HL-60 (cell line): ENCODE data around the gene FIGNL2.

Experiments used
- DNase-seq, 2 experiments: peaks; one replicate each; pipeline ENCODE4 v3.0.0-alpha.2; 2010 to 2020; ENCODE audit warnings: low read depth in 1 of 2, low spot score in 1 of 2
- H3K27ac ChIP-seq: fragments of 250-450 bp; sonication (Bioruptor Pico); replicated peaks from 2 replicates; pipeline ENCODE4 v1.5.1; 2020; ENCODE audit warnings: mild to moderate bottlenecking, moderate library complexity
- H3K27me3 ChIP-seq: fragments of 250-450 bp; sonication (Bioruptor Pico); 2 replicates; pipeline ENCODE4 v1.5.1; 2021; ENCODE audit warnings: mild to moderate bottlenecking, moderate library complexity; ENCODE audit not compliant: insufficient read depth, poor library complexity, severe bottlenecking
- H3K4me3 ChIP-seq: replicated peaks from 2 replicates; pipeline ENCODE4 v1.5.1; 2011; ENCODE audit warnings: mild to moderate bottlenecking, control low read depth, low read length; ENCODE audit not compliant: insufficient read depth
- GABPA ChIP-seq: IDR thresholded peaks from 2 replicates; pipeline ENCODE4 v1.6.1; 2012; ENCODE audit warnings: low read depth
- POLR2AphosphoS5 ChIP-seq: IDR thresholded peaks from 2 replicates; pipeline ENCODE4 v1.6.1; 2012; ENCODE audit warnings: low read depth
- SPI1 ChIP-seq: IDR thresholded peaks from 2 replicates; pipeline ENCODE4 v1.6.1; 2012; ENCODE audit warnings: low read depth, mild to moderate bottlenecking, borderline replicate concordance
- TF ChIP-seq, protein P1 (sequence below): IDR thresholded peaks from one replicate; pipeline ENCODE4 v1.5.1; 2011; ENCODE audit warnings: low read length, control low read depth, inconsistent platforms; ENCODE audit not compliant: insufficient read depth
- TF ChIP-seq, protein P2 (sequence below): IDR thresholded peaks from 2 replicates; pipeline ENCODE4 v1.6.1; 2012; ENCODE audit warnings: low read depth; ENCODE audit not compliant: insufficient replicate concordance

Gene FIGNL2

DNA sequence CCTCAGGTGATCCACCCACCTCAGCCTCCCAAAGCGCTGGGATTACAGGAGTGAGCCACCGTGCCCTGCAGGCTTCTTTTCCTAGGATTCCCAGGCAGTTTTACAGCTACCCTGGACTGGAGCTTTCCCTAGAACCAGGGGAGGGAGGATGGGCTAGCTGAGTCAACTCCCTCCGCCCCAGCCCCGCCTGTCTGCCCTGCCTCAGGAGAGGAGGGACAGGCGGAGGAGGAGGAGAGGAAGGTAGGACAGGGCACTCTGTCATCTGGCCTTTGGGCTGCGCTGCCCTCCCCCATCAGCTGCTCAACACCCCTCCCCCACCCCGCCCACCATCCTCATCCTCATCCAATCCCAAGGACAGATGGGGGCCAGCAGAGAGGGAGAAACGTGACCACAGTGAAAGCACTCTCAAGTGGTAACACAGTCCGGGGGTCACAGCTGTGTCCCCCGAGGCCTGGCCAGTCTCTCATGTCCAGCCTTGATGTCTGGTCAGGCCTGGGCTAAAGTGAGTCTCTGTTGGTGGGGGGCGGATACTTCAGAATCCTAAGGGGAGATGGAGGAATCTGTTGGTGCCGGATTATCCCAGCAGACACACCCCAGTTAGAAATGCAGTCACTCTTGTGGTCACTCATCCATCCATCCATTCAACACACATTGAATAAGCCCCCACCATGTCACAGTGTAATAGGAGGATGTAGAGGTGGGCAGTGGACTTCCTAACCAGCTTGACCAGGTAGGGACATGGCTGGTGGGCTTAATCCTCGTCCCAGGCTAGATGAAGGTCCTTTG is 12.3 kb downstream of the FIGNL2 start:
- no peak overlapping the region for H3K4me3 ChIP-seq
- DNase-seq: no peak
- H3K27me3 ChIP-seq: peaks cover 21% of the 10 kb centered on the region
- TF ChIP-seq GABPA (no peak), POLR2AphosphoS5 (no peak), SPI1 (no peak)
- TF ChIP-seq, protein P1, sequence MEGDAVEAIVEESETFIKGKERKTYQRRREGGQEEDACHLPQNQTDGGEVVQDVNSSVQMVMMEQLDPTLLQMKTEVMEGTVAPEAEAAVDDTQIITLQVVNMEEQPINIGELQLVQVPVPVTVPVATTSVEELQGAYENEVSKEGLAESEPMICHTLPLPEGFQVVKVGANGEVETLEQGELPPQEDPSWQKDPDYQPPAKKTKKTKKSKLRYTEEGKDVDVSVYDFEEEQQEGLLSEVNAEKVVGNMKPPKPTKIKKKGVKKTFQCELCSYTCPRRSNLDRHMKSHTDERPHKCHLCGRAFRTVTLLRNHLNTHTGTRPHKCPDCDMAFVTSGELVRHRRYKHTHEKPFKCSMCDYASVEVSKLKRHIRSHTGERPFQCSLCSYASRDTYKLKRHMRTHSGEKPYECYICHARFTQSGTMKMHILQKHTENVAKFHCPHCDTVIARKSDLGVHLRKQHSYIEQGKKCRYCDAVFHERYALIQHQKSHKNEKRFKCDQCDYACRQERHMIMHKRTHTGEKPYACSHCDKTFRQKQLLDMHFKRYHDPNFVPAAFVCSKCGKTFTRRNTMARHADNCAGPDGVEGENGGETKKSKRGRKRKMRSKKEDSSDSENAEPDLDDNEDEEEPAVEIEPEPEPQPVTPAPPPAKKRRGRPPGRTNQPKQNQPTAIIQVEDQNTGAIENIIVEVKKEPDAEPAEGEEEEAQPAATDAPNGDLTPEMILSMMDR: no peak
- TF ChIP-seq, protein P2, sequence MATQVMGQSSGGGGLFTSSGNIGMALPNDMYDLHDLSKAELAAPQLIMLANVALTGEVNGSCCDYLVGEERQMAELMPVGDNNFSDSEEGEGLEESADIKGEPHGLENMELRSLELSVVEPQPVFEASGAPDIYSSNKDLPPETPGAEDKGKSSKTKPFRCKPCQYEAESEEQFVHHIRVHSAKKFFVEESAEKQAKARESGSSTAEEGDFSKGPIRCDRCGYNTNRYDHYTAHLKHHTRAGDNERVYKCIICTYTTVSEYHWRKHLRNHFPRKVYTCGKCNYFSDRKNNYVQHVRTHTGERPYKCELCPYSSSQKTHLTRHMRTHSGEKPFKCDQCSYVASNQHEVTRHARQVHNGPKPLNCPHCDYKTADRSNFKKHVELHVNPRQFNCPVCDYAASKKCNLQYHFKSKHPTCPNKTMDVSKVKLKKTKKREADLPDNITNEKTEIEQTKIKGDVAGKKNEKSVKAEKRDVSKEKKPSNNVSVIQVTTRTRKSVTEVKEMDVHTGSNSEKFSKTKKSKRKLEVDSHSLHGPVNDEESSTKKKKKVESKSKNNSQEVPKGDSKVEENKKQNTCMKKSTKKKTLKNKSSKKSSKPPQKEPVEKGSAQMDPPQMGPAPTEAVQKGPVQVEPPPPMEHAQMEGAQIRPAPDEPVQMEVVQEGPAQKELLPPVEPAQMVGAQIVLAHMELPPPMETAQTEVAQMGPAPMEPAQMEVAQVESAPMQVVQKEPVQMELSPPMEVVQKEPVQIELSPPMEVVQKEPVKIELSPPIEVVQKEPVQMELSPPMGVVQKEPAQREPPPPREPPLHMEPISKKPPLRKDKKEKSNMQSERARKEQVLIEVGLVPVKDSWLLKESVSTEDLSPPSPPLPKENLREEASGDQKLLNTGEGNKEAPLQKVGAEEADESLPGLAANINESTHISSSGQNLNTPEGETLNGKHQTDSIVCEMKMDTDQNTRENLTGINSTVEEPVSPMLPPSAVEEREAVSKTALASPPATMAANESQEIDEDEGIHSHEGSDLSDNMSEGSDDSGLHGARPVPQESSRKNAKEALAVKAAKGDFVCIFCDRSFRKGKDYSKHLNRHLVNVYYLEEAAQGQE: no peak
- H3K27ac ChIP-seq: no peak overlapping the region

DNA sequence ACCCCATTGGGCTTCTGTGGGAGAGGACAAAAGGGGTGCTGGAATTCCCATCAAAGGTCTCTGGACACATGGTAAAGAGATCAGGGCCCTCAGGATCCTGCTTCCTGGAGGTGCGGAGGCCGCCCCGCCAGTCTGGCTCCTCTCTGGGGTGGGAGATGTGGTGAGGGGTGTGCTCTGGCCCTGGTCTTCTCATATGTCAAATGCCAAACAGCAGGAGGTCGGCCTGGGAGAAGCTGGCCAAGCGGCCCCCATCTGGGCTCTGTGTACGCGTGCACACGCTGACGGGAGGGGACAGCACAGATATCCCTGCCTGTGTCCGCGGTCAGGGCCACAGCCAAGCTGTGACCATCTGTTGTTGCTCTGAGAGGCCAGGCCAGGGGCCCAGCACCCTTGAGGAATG is 14.1 kb downstream of the FIGNL2 start:
- H3K27me3 ChIP-seq: peaks cover 21% of the 10 kb centered on the region
- H3K4me3 ChIP-seq: no peak overlapping the region
- TF ChIP-seq POLR2AphosphoS5 (no peak), GABPA (no peak), SPI1 (no peak)
- TF ChIP-seq, protein P1: no peak
- TF ChIP-seq, protein P2: no peak
- H3K27ac ChIP-seq: no peak overlapping the region
- no peak for DNase-seq

DNA sequence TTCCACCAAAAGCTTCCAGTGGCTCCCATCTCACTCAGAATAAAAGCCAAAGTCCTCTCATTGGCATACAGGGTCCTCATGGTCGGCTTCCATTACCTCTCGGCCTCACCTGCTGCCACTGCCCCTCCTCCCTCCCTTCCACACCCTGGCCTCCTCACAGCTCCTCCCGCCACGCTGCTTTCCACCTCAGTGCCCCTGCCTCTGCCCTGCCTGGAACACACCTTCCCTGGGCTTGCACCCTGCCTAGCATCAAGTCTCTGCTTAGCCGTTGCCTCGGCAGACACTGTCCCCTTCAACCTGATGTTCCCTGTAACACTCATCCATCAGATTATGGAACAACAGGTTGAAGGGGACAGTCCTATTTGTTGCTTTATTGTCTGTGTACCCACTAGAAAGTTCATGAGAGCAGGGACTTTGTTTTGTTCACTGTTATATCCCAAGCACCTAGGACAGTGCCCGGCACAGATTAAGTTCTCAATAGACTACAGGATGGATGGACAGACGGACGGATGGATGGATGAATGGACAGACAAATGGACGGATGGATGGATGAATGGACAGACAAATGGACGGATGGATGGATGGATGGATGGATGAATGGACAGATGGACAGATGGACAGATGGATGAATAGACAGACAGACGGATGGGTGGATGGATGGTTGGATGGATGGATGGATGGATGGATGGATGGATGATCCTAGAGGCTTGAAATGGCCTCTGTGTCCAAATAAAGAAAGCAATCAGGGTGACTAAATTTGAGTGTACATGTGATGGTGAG is 14.9 kb downstream of the FIGNL2 start:
- H3K27me3 ChIP-seq: peaks cover 19% of the 10 kb centered on the region
- no peak overlapping the region for H3K4me3 ChIP-seq
- TF ChIP-seq SPI1 (no peak), GABPA (no peak)
- TF ChIP-seq, protein P1: no peak
- TF ChIP-seq, protein P2: no peak
- no peak overlapping the region for H3K27ac ChIP-seq
- DNase-seq: no peak
